Naive thymus-derived CD4-positive, alpha-beta T cell (primary cell): Measurements from ENCODE around the gene MPDU1. TPM values are rescaled to one million over a fixed set of nuclear protein-coding genes. Genes with fewer than 3 reads are reported as not detected.

Experiments
- ATAC-seq: fragments of 150-1000 bp; cut with Tn5 transposase; 2 replicates; pipeline ENCODE4 v1.10.0; 2021; ENCODE audit warnings: mild to moderate bottlenecking, moderate library complexity
- CTCF ChIA-PET: fragments of 350-600 bp; sonication (Branson Sonifier 250); formaldehyde crosslinking; loops from one replicate; lab custom pipeline; 2021; ENCODE audit warnings: antibody characterized with exemption; lab: Charles Lee
- POLR2A ChIA-PET: fragments of 350-600 bp; sonication (Branson Sonifier 250); formaldehyde crosslinking; loops from one replicate; lab custom pipeline; 2021; ENCODE audit warnings: antibody characterized with exemption, inconsistent platforms; lab: Charles Lee
- DNase-seq, 9 donors: peaks; one replicate each; pipeline versions ENCODE4 v3.0.0 to v3.0.0-alpha.2; 2020 to 2022; ENCODE audit warnings: mixed read lengths in 1 of 9
- H3K27ac ChIP-seq: one replicate; pipeline ENCODE4 v1.7.0; 2013; ENCODE audit warnings: mild to moderate bottlenecking, low read depth, low read length, moderate library complexity
- H3K27me3 ChIP-seq, 2 donors: one replicate each; pipeline ENCODE4 v1.7.0; 2013; ENCODE audit warnings: low read length in 2 of 2, mild to moderate bottlenecking in 2 of 2, moderate library complexity in 2 of 2; ENCODE audit not compliant: control insufficient read depth in 2 of 2, insufficient read depth in 2 of 2
- H3K36me3 ChIP-seq, 3 experiments: 1 replicate in 2 of 3; 2 replicates in 1 of 3; pipeline ENCODE4 v1.7.0; 2013; ENCODE audit warnings: low read length in 3 of 3, mild to moderate bottlenecking in 3 of 3, moderate library complexity in 1 of 3; ENCODE audit not compliant: insufficient read depth in 3 of 3, control insufficient read depth in 2 of 3
- H3K4me1 ChIP-seq, 2 donors: one replicate each; pipeline ENCODE4 v1.7.0; 2013; ENCODE audit warnings: low read length in 2 of 2, mild to moderate bottlenecking in 2 of 2, moderate library complexity in 1 of 2; ENCODE audit not compliant: control insufficient read depth in 2 of 2, insufficient read depth in 2 of 2
- H3K4me3 ChIP-seq: 2 replicates; pipeline ENCODE4 v1.7.0; 2013; ENCODE audit warnings: mild to moderate bottlenecking, low read length
- H3K9me3 ChIP-seq, 3 experiments: 1 replicate in 2 of 3; 2 replicates in 1 of 3; pipeline ENCODE4 v1.7.0; 2013; ENCODE audit warnings: low read length in 3 of 3; ENCODE audit not compliant: control insufficient read depth in 2 of 3
- H3K27ac Mint-ChIP-seq, 9 donors: one replicate each; pipeline ENCODE4 v1.8.0; 2020 to 2022; ENCODE audit warnings: mixed read lengths in 9 of 9, mild to moderate bottlenecking in 8 of 9, moderate library complexity in 5 of 9, inconsistent platforms in 2 of 9
- H3K27me3 Mint-ChIP-seq, 5 donors: one replicate each; pipeline ENCODE4 v1.8.0; 2021 to 2022; ENCODE audit warnings: mixed read lengths in 5 of 5, mild to moderate bottlenecking in 1 of 5
- H3K36me3 Mint-ChIP-seq, 5 donors: one replicate each; pipeline ENCODE4 v1.8.0; 2020 to 2022; ENCODE audit warnings: mixed read lengths in 5 of 5, mild to moderate bottlenecking in 3 of 5, inconsistent platforms in 1 of 5
- H3K4me1 Mint-ChIP-seq, 7 donors: one replicate each; pipeline ENCODE4 v1.8.0; 2020 to 2022; ENCODE audit warnings: mixed read lengths in 7 of 7, mild to moderate bottlenecking in 3 of 7, inconsistent platforms in 1 of 7
- H3K4me3 Mint-ChIP-seq, 10 donors: one replicate each; pipeline ENCODE4 v1.8.0; 2020 to 2022; ENCODE audit warnings: mild to moderate bottlenecking in 10 of 10, mixed read lengths in 10 of 10, moderate library complexity in 6 of 10, inconsistent platforms in 2 of 10
- H3K9me3 Mint-ChIP-seq, 11 donors: one replicate each; pipeline ENCODE4 v1.8.0; 2020 to 2022; ENCODE audit warnings: mixed read lengths in 11 of 11, mild to moderate bottlenecking in 4 of 11, inconsistent platforms in 1 of 11, moderate library complexity in 1 of 11
- intact Hi-C, 2 donors: fragments of 100-400 bp; cut with micrococcal nuclease; formaldehyde crosslinking; loops; one replicate each; pipeline ENCODE4 v1.15.1; 2023
- polyA plus RNA-seq, 2 donors: library from polyadenylated mRNA; unstranded; fragments of 300-500 nt; fragmentation: Illumina TruSeq; gene quantifications; one replicate each; pipeline ENCODE4 v1.2.3, GENCODE V29; 2021
- total RNA-seq, 6 experiments: library from RNA in 5 of 6; stranded (reverse) in 5 of 6; gene quantifications; 1 replicate in 5 of 6; 2 replicates in 1 of 6; pipeline ENCODE4 v1.2.3 and lab custom pipeline; 2021 to 2026

Gene MPDU1
- total and polyA plus RNA-seq, 7 experiments from 2014 or later = 25.4 to 79.8 (median 39.1) TPM

DNA sequence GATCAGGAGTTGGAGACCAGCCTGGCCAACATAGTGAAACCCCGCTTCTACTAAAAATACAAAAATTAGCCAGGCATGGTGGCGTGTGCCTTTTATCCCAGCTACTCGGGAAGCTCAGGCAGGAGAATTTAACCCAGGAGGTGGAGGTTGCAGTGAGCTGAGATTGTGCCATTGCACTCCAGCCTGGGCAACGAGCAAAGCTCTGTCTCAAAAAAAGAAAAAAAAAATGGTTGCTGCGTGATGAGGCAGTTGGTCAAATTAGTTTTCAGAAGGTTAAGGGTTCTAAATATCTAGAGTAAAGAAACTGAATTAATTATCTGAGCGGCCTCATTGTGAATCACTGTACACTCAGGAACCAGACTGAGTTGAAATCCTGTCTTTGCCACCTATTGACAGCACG is 7.7 kb upstream of the MPDU1 start:
- Histone ChIP-seq H3K9me3 (no peaks in the 10 kb centered on the region), H3K27me3 (no peaks in the 10 kb centered on the region), H3K36me3 (peaks cover 37 to 68% (median 45%) of the 10 kb centered on the region in 3 experiments), H3K4me1 (peaks cover 29 to 42% of the 10 kb centered on the region in 2 donors), H3K27ac (no peak overlapping the region), H3K4me3 (no peak overlapping the region)
- Mint-ChIP-seq H3K27me3 (peaks cover 0 to 5% (median 0%) of the 10 kb centered on the region in 5 donors), H3K4me1 (peaks cover 28 to 86% (median 70%) of the 10 kb centered on the region in 7 donors), H3K4me3 (peak overlapping the region in 6 of 10 donors; percentile 29 to 98 (median 92)), H3K36me3 (peaks cover 4 to 63% (median 36%) of the 10 kb centered on the region in 5 donors), H3K9me3 (peaks cover 0 to 12% (median 0%) of the 10 kb centered on the region in 11 donors), H3K27ac (peak overlapping the region in 4 of 9 donors; percentile 8 to 80 (median 32))
- intact Hi-C loops = loop anchor here in 1 of 2 donors (10.0 kb wide), 2 partner anchors 551 to 579 kb away; partner anchors contain the start of genes BCL6B and PER1
- no peak for ATAC-seq
- no peak for DNase-seq
- POLR2A ChIA-PET = interaction anchor here (0.6 to 8.2 kb wide), 10 partner anchors 7 to 140 kb away, joined by 3 to 108 read pairs (median 6); partner anchors contain the start of genes MPDU1, POLR2A, SENP3 and SOX15
- CTCF ChIA-PET = interaction anchor here (1.1 to 2.2 kb wide), 2 partner anchors 15 to 18 kb away, joined by 4 to 11 read pairs; partner anchors contain the start of genes SENP3 and TNFSF13

DNA sequence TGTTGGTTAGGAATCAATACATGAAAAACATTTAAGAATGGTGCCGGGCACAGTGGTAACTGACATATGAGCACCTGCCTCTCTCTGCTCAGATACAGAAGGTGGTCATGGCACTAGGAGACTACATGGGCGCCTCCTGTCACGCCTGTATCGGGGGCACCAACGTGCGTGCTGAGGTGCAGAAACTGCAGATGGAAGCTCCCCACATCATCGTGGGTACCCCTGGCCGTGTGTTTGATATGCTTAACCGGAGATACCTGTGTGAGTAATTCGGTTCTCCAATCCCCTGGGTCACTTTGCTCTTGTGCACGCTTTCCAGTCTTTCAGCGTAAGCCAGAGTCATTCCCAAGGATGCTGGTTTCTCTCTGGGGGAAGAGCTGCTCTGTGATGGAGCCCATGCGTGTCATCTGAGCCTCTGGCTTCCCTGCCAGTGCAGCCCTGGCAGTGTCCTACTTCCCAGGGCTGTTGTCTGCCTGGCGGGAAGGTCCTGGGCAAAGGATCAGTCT is 7.2 kb upstream of the MPDU1 start:
- Histone ChIP-seq H3K4me3 (no peak overlapping the region), H3K4me1 (peaks cover 29 to 42% of the 10 kb centered on the region in 2 donors), H3K27me3 (no peaks in the 10 kb centered on the region), H3K36me3 (peaks cover 37 to 64% (median 45%) of the 10 kb centered on the region in 3 experiments), H3K27ac (no peak overlapping the region), H3K9me3 (no peaks in the 10 kb centered on the region)
- ChIA-PET CTCF (interaction anchor here (0.6 to 1.1 kb wide), 2 partner anchors 15 to 18 kb away, joined by 3 to 4 read pairs; partner anchors contain the start of gene TNFSF13), POLR2A (interaction anchor here (1.0 to 8.2 kb wide), 6 partner anchors 7 to 110 kb away, joined by 3 to 108 read pairs (median 8); partner anchors contain the start of genes MPDU1, POLR2A, SENP3 and TP53)
- intact Hi-C loops = loop anchor here in 1 of 2 donors (10.0 kb wide), 2 partner anchors 552 to 578 kb away; partner anchors contain the start of genes BCL6B and PER1
- ATAC-seq (no peak), DNase-seq (no peak)
- Mint-ChIP-seq H3K4me1 (peaks cover 25 to 86% (median 72%) of the 10 kb centered on the region in 7 donors), H3K27me3 (peaks cover 0 to 5% (median 0%) of the 10 kb centered on the region in 5 donors), H3K4me3 (peak overlapping the region in 7 of 10 donors; percentile 27 to 90 (median 45)), H3K27ac (peak overlapping the region in 7 of 9 donors; percentile 11 to 80 (median 48)), H3K9me3 (peaks cover 0 to 14% (median 0%) of the 10 kb centered on the region in 11 donors), H3K36me3 (peaks cover 4 to 63% (median 35%) of the 10 kb centered on the region in 5 donors)

DNA sequence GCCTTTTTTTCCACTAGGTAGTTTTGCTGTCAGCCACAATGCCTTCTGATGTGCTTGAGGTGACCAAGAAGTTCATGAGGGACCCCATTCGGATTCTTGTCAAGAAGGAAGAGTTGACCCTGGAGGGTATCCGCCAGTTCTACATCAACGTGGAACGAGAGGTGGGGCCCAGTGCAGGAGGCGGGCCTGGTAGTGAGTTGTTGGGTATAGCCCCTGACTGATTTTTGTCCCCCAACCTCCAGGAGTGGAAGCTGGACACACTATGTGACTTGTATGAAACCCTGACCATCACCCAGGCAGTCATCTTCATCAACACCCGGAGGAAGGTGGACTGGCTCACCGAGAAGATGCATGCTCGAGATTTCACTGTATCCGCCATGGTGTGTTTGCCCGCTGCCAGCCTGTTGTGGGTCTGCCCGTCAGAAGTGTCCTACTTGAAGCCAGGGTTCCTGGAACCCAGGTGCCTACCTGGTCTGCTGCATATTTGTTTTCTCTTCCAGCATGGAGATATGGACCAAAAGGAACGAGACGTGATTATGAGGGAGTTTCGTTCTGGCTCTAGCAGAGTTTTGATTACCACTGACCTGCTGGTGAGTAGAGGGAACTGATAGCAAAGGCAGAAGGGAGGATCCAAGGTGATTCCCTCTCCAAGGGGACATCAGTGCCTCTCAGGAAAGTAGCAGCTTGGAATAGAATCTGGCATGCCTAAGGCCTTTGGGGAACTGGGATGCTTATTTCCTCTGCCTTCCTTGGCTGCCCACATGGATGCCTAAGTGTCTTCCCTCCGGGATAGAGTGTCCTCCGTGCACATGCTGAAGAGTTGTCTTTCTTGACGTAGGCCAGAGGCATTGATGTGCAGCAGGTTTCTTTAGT is 6.1 kb upstream of the MPDU1 start:
- H3K27ac ChIP-seq = no peak overlapping the region
- H3K4me1 Mint-ChIP-seq = peaks cover 24 to 82% (median 74%) of the 10 kb centered on the region in 7 donors
- no peak for ATAC-seq
- ChIA-PET POLR2A (interaction anchor here (8.2 kb wide), 1 partner anchor 109 kb away, joined by 70 read pairs; the partner anchor contains the start of genes TP53 and WRAP53), CTCF (no interaction called here)
- H3K4me3 Mint-ChIP-seq = peak overlapping the region in 4 of 10 donors; percentile 7 to 34 (median 16)
- peaks cover 0 to 5% (median 0%) of the 10 kb centered on the region in 5 donors for H3K27me3 Mint-ChIP-seq
- peaks cover 0 to 14% (median 0%) of the 10 kb centered on the region in 11 donors for H3K9me3 Mint-ChIP-seq
- H3K27ac Mint-ChIP-seq = peak overlapping the region in 7 of 9 donors; percentile 22 to 90 (median 69)
- H3K4me3 ChIP-seq = no peak overlapping the region
- peaks cover 37 to 64% (median 45%) of the 10 kb centered on the region in 3 experiments for H3K36me3 ChIP-seq
- H3K27me3 ChIP-seq = no peaks in the 10 kb centered on the region
- no peak for DNase-seq
- H3K36me3 Mint-ChIP-seq = peaks cover 3 to 61% (median 35%) of the 10 kb centered on the region in 5 donors
- peaks cover 32 to 37% of the 10 kb centered on the region in 2 donors for H3K4me1 ChIP-seq
- intact Hi-C loops = loop anchor here in 1 of 2 donors (10.0 kb wide), 2 partner anchors 553 to 577 kb away; partner anchors contain the start of genes BCL6B and PER1
- H3K9me3 ChIP-seq = no peaks in the 10 kb centered on the region

GRCh38 chr17:7579001-7579833 is 4.4 kb upstream of the MPDU1 start, which contains the start of gene CD68:
CD68 (plus strand) TSS chr17:7579638; CDS start chr17:7579678, 40 bp downstream.
- H3K36me3 ChIP-seq = peaks cover 34 to 50% (median 41%) of the 10 kb centered on the region in 3 experiments
- Mint-ChIP-seq H3K36me3 (peaks cover 0 to 50% (median 29%) of the 10 kb centered on the region in 5 donors), H3K27me3 (no peaks in the 10 kb centered on the region), H3K9me3 (peaks cover 0 to 8% (median 0%) of the 10 kb centered on the region in 11 donors), H3K4me3 (peak within 1 kb of the TSS in 9 of 10 donors; percentile 27 to 75 (median 42)), H3K4me1 (peaks cover 30 to 86% (median 77%) of the 10 kb centered on the region in 7 donors), H3K27ac (peak within 1 kb of the TSS; percentile 82 to 90 (median 86))
- CTCF ChIA-PET = interaction anchor here (0.7 to 1.2 kb wide), 3 partner anchors 10 to 142 kb away, joined by 3 to 4 read pairs (median 3); no protein-coding TSS in a partner anchor
- intact Hi-C loops = loop anchor here in 1 of 2 donors (10.0 kb wide), 2 partner anchors 554 to 576 kb away; partner anchors contain the start of genes BCL6B and PER1
- H3K27me3 ChIP-seq = no peaks in the 10 kb centered on the region
- DNase-seq (peak in 3 of 9 donors; percentile 25 to 66 (median 30)), ATAC-seq (peak; percentile 53)
- no peaks in the 10 kb centered on the region for H3K9me3 ChIP-seq
- H3K4me1 ChIP-seq = peaks cover 39 to 40% of the 10 kb centered on the region in 2 donors
- H3K27ac ChIP-seq = peak within 1 kb of the TSS; percentile 14
- POLR2A ChIA-PET = interaction anchor here (0.6 to 3.4 kb wide), 5 partner anchors 10 to 195 kb away, joined by 3 to 22 read pairs (median 4); partner anchors contain the start of genes FXR2, TP53 and WRAP53
- H3K4me3 ChIP-seq = no peak within 1 kb of the TSS

- H3K36me3 Mint-ChIP-seq = peaks cover 0 to 47% (median 26%) of the 10 kb centered on the region in 5 donors
- Histone ChIP-seq H3K27me3 (no peaks in the 10 kb centered on the region), H3K4me3 (no peak overlapping the region), H3K27ac (peak overlapping the region; percentile 14), H3K9me3 (no peaks in the 10 kb centered on the region), H3K36me3 (peaks cover 26 to 42% (median 33%) of the 10 kb centered on the region in 3 experiments), H3K4me1 (peaks cover 39% of the 10 kb centered on the region in 2 donors)
- peaks cover 0 to 8% (median 0%) of the 10 kb centered on the region in 11 donors for H3K9me3 Mint-ChIP-seq
- intact Hi-C loops = loop anchor here in 1 of 2 donors (10.0 kb wide), 2 partner anchors 555 to 575 kb away; partner anchors contain the start of genes BCL6B and PER1
- H3K27me3 Mint-ChIP-seq = no peaks in the 10 kb centered on the region
- peak overlapping the region; percentile 81 to 90 (median 84) for H3K27ac Mint-ChIP-seq
- peak overlapping the region in 5 of 10 donors; percentile 28 to 75 (median 42) for H3K4me3 Mint-ChIP-seq
- H3K4me1 Mint-ChIP-seq = peaks cover 38 to 86% (median 74%) of the 10 kb centered on the region in 7 donors
- no peak for ATAC-seq
- DNase-seq = no peak
- ChIA-PET CTCF (interaction anchor here (0.7 to 1.7 kb wide), 5 partner anchors 9 to 143 kb away, joined by 3 to 8 read pairs (median 4); partner anchors contain the start of gene SOX15), POLR2A (interaction anchor here (0.6 to 6.8 kb wide), 7 partner anchors 7 to 196 kb away, joined by 3 to 108 read pairs (median 5); partner anchors contain the start of genes FXR2, SOX15, TP53 and WRAP53)
These were observed 3.6 kb upstream of the MPDU1 start for GRCh38 chr17:7579834-7580603.
